HL-60 (cell line): ENCODE measurements around the gene NLRC5.

Experiments
- GABPA ChIP-seq: IDR thresholded peaks from 2 replicates; pipeline ENCODE4 v1.6.1; 2012; ENCODE audit warnings: low read depth
- POLR2AphosphoS5 ChIP-seq: IDR thresholded peaks from 2 replicates; pipeline ENCODE4 v1.6.1; 2012; ENCODE audit warnings: low read depth
- REST ChIP-seq: IDR thresholded peaks from 2 replicates; pipeline ENCODE4 v1.6.1; 2012; ENCODE audit warnings: low read depth; ENCODE audit not compliant: insufficient replicate concordance
- SPI1 ChIP-seq: IDR thresholded peaks from 2 replicates; pipeline ENCODE4 v1.6.1; 2012; ENCODE audit warnings: low read depth, mild to moderate bottlenecking, borderline replicate concordance
- TF ChIP-seq, protein P1 (sequence below): IDR thresholded peaks from one replicate; pipeline ENCODE4 v1.5.1; 2011; ENCODE audit warnings: low read length, control low read depth, inconsistent platforms; ENCODE audit not compliant: insufficient read depth

GRCh38 chr16:57133031-57133430 is 143.7 kb downstream of the NLRC5 start:
- TF ChIP-seq, protein P1, sequence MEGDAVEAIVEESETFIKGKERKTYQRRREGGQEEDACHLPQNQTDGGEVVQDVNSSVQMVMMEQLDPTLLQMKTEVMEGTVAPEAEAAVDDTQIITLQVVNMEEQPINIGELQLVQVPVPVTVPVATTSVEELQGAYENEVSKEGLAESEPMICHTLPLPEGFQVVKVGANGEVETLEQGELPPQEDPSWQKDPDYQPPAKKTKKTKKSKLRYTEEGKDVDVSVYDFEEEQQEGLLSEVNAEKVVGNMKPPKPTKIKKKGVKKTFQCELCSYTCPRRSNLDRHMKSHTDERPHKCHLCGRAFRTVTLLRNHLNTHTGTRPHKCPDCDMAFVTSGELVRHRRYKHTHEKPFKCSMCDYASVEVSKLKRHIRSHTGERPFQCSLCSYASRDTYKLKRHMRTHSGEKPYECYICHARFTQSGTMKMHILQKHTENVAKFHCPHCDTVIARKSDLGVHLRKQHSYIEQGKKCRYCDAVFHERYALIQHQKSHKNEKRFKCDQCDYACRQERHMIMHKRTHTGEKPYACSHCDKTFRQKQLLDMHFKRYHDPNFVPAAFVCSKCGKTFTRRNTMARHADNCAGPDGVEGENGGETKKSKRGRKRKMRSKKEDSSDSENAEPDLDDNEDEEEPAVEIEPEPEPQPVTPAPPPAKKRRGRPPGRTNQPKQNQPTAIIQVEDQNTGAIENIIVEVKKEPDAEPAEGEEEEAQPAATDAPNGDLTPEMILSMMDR: no peak
- TF ChIP-seq POLR2AphosphoS5: no peak
- no peak for TF ChIP-seq REST
- TF ChIP-seq GABPA: no peak
- no peak for TF ChIP-seq SPI1
